Measurements from ENCODE around the gene SARDH. TPM values are rescaled to one million over a fixed set of nuclear protein-coding genes. Genes with fewer than 3 reads are reported as not detected.

Gene SARDH
- total RNA-seq, 4 donors from 2014 or later, result 0.26 to 0.57 TPM; not detected in 2

GRCh38 chr9:133710661-133711427 lies 27.3 kb downstream of the SARDH start:
- TF ChIP-seq POLR2A (IDR thresholded peaks at IDR 0.05), result no peak
- no peak for TF ChIP-seq CTCF (IDR thresholded peaks at IDR 0.05)
- no peak for DNase-seq
- peaks cover 0 to 23% (median 0%) of the 10 kb centered on the region in 4 donors for H3K27me3 ChIP-seq
- intact Hi-C loops (cut with DNase I), result no loop called here
- no peak overlapping the region for H3K27ac ChIP-seq
- H3K4me3 ChIP-seq, result no peak overlapping the region
- peaks cover 0 to 22% (median 0%) of the 10 kb centered on the region in 3 donors for H3K4me1 ChIP-seq
- 76 to 87% methylated on average over 7 to 8 of the region's 16 CpGs for WGBS, 2 donors
- no peaks in the 10 kb centered on the region for H3K9me3 ChIP-seq
- H3K36me3 ChIP-seq, result no peaks in the 10 kb centered on the region

DNA sequence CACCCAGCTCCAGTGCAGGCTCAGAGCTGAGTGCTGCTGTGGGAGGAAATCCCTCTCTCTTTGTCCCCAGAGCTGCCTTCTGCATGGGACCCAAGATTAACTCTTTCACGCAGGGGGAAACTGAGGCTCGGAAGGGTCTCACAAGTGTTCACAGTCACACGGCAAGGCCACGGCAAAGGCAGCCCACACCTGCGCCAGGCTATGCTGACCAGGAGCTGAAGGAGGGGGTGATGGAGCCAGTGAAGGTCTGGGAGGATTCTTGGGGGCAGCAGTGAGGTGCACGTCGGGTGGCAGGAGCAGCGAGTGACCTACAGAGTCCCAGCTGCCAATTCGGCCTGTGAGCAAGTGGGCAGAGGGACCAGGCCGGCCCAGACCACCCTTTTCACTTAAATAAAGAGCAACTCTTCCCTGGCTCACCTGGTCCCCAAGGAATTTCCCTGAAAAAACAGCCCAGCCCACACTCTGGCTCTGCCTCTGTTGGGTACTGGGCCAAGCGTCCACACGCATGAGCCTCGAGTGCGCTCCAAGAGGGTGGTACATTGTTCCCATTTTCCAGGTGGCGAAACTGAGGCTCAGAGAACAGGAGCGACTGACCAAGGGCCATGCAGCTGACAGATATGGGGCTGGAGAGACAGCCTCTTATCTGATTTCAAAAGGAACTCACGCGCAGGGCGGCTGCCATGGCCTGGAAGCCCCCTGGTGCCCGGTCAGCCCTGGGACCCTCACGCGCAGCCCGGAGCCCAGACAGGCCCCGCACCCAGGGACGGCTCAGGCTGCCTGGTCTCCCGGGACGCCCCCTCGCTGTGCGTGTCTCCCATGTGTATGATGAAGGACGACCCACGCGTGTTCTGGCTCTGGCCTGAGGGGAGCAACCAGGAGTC lies 28.2 kb downstream of the SARDH start:
- no peak overlapping the region for H3K4me3 ChIP-seq
- peaks cover 0 to 17% (median 0%) of the 10 kb centered on the region in 3 donors for H3K4me1 ChIP-seq
- 86 to 87% methylated on average over 17 to 18 of the region's 32 CpGs for WGBS, 2 donors
- intact Hi-C loops (cut with DNase I), result no loop called here
- no peak overlapping the region for H3K27ac ChIP-seq
- no peak for TF ChIP-seq POLR2A (IDR thresholded peaks at IDR 0.05)
- no peak for TF ChIP-seq CTCF (IDR thresholded peaks at IDR 0.05)
- no peak for DNase-seq
- no peaks in the 10 kb centered on the region for H3K9me3 ChIP-seq
- H3K27me3 ChIP-seq, result peaks cover 0 to 15% (median 0%) of the 10 kb centered on the region in 4 donors
- H3K36me3 ChIP-seq, result no peaks in the 10 kb centered on the region

GRCh38 chr9:133709015-133709611 lies 29.0 kb downstream of the SARDH start:
- H3K9me3 ChIP-seq, result no peaks in the 10 kb centered on the region
- intact Hi-C loops (cut with DNase I), result no loop called here
- H3K4me3 ChIP-seq, result no peak overlapping the region
- H3K4me1 ChIP-seq, result peaks cover 0 to 17% (median 0%) of the 10 kb centered on the region in 3 donors
- no peak for TF ChIP-seq POLR2A (IDR thresholded peaks at IDR 0.05)
- no peak for TF ChIP-seq CTCF (IDR thresholded peaks at IDR 0.05)
- no peak for DNase-seq
- peaks cover 0 to 19% (median 0%) of the 10 kb centered on the region in 4 donors for H3K27me3 ChIP-seq
- no peak overlapping the region for H3K27ac ChIP-seq
- no peaks in the 10 kb centered on the region for H3K36me3 ChIP-seq
- 38 to 52% methylated on average over 5 to 9 of the region's 26 CpGs for WGBS, 2 donors

DNA sequence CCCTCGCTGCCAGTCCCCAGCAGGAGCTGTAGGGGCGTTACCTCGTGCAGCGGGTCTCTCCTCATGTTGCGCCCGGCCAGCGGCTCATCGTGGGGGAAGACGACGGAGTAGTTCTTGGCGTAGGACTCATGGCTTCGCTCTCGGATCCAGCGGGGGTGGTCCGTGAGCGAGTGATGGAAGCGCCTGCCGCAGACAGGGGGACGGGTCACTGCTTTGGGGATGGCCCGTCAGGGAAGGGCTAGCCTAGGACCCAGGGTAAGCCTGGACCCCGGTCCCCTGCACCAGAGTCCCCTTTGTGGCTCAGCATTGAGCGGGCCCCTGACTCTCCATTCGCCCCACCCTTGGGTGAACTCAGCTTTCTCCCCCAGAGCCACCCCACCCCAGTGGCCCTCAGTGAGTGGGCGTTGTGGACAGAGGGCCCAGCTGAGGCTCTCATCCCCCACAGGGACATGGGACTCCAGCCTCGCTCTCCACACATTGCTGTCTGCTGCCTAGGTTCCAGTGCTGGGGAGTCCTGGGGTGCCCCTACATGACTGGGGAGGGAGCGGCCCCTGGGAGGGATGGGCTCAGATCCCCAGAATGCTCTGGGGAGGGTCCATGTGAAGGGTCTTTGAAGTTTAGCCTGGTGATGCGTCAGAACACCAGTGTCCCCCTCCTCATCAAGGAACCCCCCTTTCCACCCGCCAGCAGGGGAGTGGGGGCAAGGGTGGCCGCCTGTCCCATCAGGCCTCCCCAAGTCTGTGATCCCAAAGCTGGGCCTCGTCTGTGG lies 29.7 kb downstream of the SARDH start:
- no peak for DNase-seq
- Histone ChIP-seq H3K4me3 (no peak overlapping the region), H3K27ac (no peak overlapping the region), H3K9me3 (no peaks in the 10 kb centered on the region), H3K4me1 (peaks cover 0 to 19% (median 0%) of the 10 kb centered on the region in 3 donors), H3K27me3 (peaks cover 0 to 23% (median 0%) of the 10 kb centered on the region in 4 donors), H3K36me3 (no peaks in the 10 kb centered on the region)
- TF ChIP-seq POLR2A (IDR thresholded peaks at IDR 0.05) (no peak), CTCF (IDR thresholded peaks at IDR 0.05) (no peak)
- 87 to 92% methylated on average over 3 to 4 of the region's 30 CpGs for WGBS, 2 donors
- intact Hi-C loops (cut with DNase I), result no loop called here

All from esophagus squamous epithelium (tissue), 5 donors.